OCI-LY7 (cell line): ENCODE measurements around the gene KCTD18.

Experiments
- CTCF ChIP-seq: fragments of 200-600 bp; sonication (generic); conservative IDR thresholded peaks from 2 replicates; pipeline ENCODE4 v1.5.1; 2014; ENCODE audit warnings: mild to moderate bottlenecking, antibody characterized with exemption, low read length, moderate library complexity, mixed read lengths
- EZH2phosphoT487 ChIP-seq: fragments of 200-600 bp; sonication (generic); IDR thresholded peaks from 2 replicates; pipeline ENCODE4 v1.6.1; 2018; ENCODE audit warnings: low read depth, borderline replicate concordance, mild to moderate bottlenecking, mixed run types, antibody characterized with exemption, low read length, moderate library complexity, mixed read lengths

DNA sequence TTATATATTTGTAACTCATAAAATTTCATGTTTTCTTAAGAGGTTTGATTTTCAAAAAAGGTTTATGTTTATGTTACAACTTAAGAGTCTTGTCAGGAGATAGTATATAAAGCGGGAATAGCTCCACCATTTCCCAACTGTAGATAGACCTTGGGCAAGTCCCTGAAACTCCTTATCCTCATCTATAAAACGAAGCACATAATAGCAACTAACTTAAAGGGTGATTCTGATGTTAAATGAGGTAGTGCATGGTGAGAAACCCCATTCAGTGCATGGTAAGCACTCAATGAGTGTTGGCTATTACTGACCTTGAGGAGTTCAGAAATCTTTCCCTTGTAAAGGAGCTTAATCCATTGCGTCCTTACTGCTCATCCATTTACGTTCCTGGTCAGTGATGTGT lies 34.1 kb downstream of the KCTD18 start:
- no peak for TF ChIP-seq CTCF
- no peak for TF ChIP-seq EZH2phosphoT487
